H9 (cell line): ENCODE data around the gene CYP2S1. TPM values are rescaled to one million over a fixed set of nuclear protein-coding genes. Genes with fewer than 3 reads are reported as not detected.

Source experiments
- DNase-seq: peaks from one replicate; pipeline ENCODE4 v3.0.0-alpha.2; 2017
- H2AFZ ChIP-seq: one replicate; pipeline ENCODE4 v1.6.1; 2013; ENCODE audit warnings: mild to moderate bottlenecking, low read length, control low read depth, moderate library complexity
- H2AK5ac ChIP-seq: 2 replicates; pipeline ENCODE4 v1.6.1; 2013; ENCODE audit warnings: low read length, control low read depth, mixed read lengths; ENCODE audit not compliant: insufficient read length
- H2BK120ac ChIP-seq: one replicate; pipeline ENCODE4 v1.6.1; 2013; ENCODE audit warnings: low read depth, mild to moderate bottlenecking, low read length, control low read depth, inconsistent platforms; ENCODE audit not compliant: poor library complexity, severe bottlenecking
- H2BK12ac ChIP-seq: 2 replicates; pipeline ENCODE4 v1.6.1; 2013; ENCODE audit warnings: low read length, control low read depth, mixed read lengths, low read depth; ENCODE audit not compliant: insufficient read length
- H2BK15ac ChIP-seq: 2 replicates; pipeline ENCODE4 v1.6.1; 2013; ENCODE audit warnings: low read depth, low read length, control low read depth
- H2BK20ac ChIP-seq: one replicate; pipeline ENCODE4 v1.6.1; 2013; ENCODE audit warnings: low read depth, mild to moderate bottlenecking, low read length, control low read depth, inconsistent platforms; ENCODE audit not compliant: poor library complexity, severe bottlenecking
- H2BK5ac ChIP-seq: 2 replicates; pipeline ENCODE4 v1.6.1; 2013; ENCODE audit warnings: low read length, control low read depth, mixed read lengths; ENCODE audit not compliant: insufficient read length
- H3K14ac ChIP-seq: 2 replicates; pipeline ENCODE4 v1.6.1; 2013; ENCODE audit warnings: low read length, control low read depth; ENCODE audit not compliant: insufficient read depth
- H3K18ac ChIP-seq: 2 replicates; pipeline ENCODE4 v1.6.1; 2013; ENCODE audit warnings: low read depth, mild to moderate bottlenecking, mixed read lengths, low read length, control low read depth; ENCODE audit not compliant: insufficient read length
- H3K23ac ChIP-seq: 2 replicates; pipeline ENCODE4 v1.6.1; 2013; ENCODE audit warnings: low read length, control low read depth, mixed read lengths, low read depth; ENCODE audit not compliant: insufficient read length
- H3K23me2 ChIP-seq: 2 replicates; pipeline ENCODE4 v1.6.1; 2013; ENCODE audit warnings: low read depth, mild to moderate bottlenecking, mixed read lengths, low read length, control low read depth; ENCODE audit not compliant: insufficient read length, poor library complexity, severe bottlenecking
- H3K27ac ChIP-seq: 2 replicates; pipeline ENCODE4 v1.5.1; 2013; ENCODE audit warnings: low read length, control low read depth, mixed read lengths, low read depth; ENCODE audit not compliant: insufficient read length
- H3K27me3 ChIP-seq: 2 replicates; pipeline ENCODE4 v1.6.1; 2013; ENCODE audit warnings: low read length, control low read depth, inconsistent platforms; ENCODE audit not compliant: insufficient read depth
- H3K4ac ChIP-seq: 2 replicates; pipeline ENCODE4 v1.6.1; 2013; ENCODE audit warnings: low read depth, mild to moderate bottlenecking, control low read depth, inconsistent platforms, low read length, moderate library complexity
- H3K4me1 ChIP-seq: 2 replicates; pipeline ENCODE4 v1.6.1; 2013; ENCODE audit warnings: low read length, control low read depth, inconsistent platforms; ENCODE audit not compliant: insufficient read depth
- H3K4me2 ChIP-seq: 2 replicates; pipeline ENCODE4 v1.6.1; 2013; ENCODE audit warnings: low read length, control low read depth, mixed read lengths; ENCODE audit not compliant: insufficient read length, insufficient read depth
- H3K56ac ChIP-seq: 2 replicates; pipeline ENCODE4 v1.6.1; 2013; ENCODE audit warnings: low read depth, mild to moderate bottlenecking, mixed read lengths, low read length, control low read depth; ENCODE audit not compliant: insufficient read length
- H3K79me1 ChIP-seq: 2 replicates; pipeline ENCODE4 v1.6.1; 2013; ENCODE audit warnings: low read depth, mild to moderate bottlenecking, moderate library complexity, low read length, control low read depth, inconsistent platforms; ENCODE audit not compliant: insufficient read depth, poor library complexity, severe bottlenecking
- H3K79me2 ChIP-seq: 2 replicates; pipeline ENCODE4 v1.6.1; 2013; ENCODE audit warnings: low read length, control low read depth, inconsistent platforms; ENCODE audit not compliant: insufficient read depth
- H3K9ac ChIP-seq: 2 replicates; pipeline ENCODE4 v1.6.1; 2013; ENCODE audit warnings: low read length, control low read depth, mixed read lengths; ENCODE audit not compliant: insufficient read length; ENCODE audit errors: extremely low read depth
- H3K9me3 ChIP-seq: one replicate; pipeline ENCODE4 v1.6.1; 2013; ENCODE audit warnings: low read depth, low read length, inconsistent platforms; ENCODE audit not compliant: control insufficient read depth
- H3T11ph ChIP-seq: one replicate; pipeline ENCODE4 v1.6.1; 2013; ENCODE audit warnings: mild to moderate bottlenecking, low read length, control low read depth, inconsistent platforms
- H4K20me1 ChIP-seq: one replicate; pipeline ENCODE4 v1.6.1; 2013; ENCODE audit not compliant: control insufficient read depth, insufficient read length, insufficient read depth
- H4K5ac ChIP-seq: 2 replicates; pipeline ENCODE4 v1.6.1; 2013; ENCODE audit warnings: low read depth, mild to moderate bottlenecking, mixed read lengths, low read length, control low read depth; ENCODE audit not compliant: insufficient read length
- H4K8ac ChIP-seq: replicated peaks from 2 replicates; pipeline ENCODE4 v1.6.1; 2013; ENCODE audit warnings: low read length, control low read depth, mixed read lengths, low read depth; ENCODE audit not compliant: insufficient read length
- H4K91ac ChIP-seq: 2 replicates; pipeline ENCODE4 v1.6.1; 2013; ENCODE audit warnings: low read depth, mild to moderate bottlenecking, moderate library complexity, mixed read lengths, low read length, control low read depth; ENCODE audit not compliant: insufficient read length
- H3K27ac Mint-ChIP-seq, 3 experiments: 2 replicates in 2 of 3; 3 replicates in 1 of 3; pipeline ENCODE4 v1.8.0; 2020 to 2021; ENCODE audit warnings: mixed read lengths in 3 of 3, mild to moderate bottlenecking in 1 of 3, moderate library complexity in 1 of 3
- H3K27me3 Mint-ChIP-seq: 2 replicates; pipeline ENCODE4 v1.8.0; 2021; ENCODE audit warnings: low read depth, mild to moderate bottlenecking, moderate library complexity, mixed read lengths
- H3K36me3 Mint-ChIP-seq, 3 experiments: 2 replicates in 2 of 3; 3 replicates in 1 of 3; pipeline ENCODE4 v1.8.0; 2020 to 2021; ENCODE audit warnings: low read depth in 3 of 3, mixed read lengths in 3 of 3; ENCODE audit not compliant: insufficient read depth in 1 of 3
- H3K4me1 Mint-ChIP-seq, 2 experiments: 2 replicates each; pipeline ENCODE4 v1.8.0; 2020; ENCODE audit warnings: mixed read lengths in 2 of 2
- H3K4me3 Mint-ChIP-seq, 2 experiments: 2 replicates in 1 of 2; 3 replicates in 1 of 2; pipeline ENCODE4 v1.8.0; 2020 to 2021; ENCODE audit warnings: mild to moderate bottlenecking in 2 of 2, mixed read lengths in 2 of 2, moderate library complexity in 1 of 2
- H3K9me3 Mint-ChIP-seq, 2 experiments: 2 replicates in 1 of 2; 3 replicates in 1 of 2; pipeline ENCODE4 v1.8.0; 2020; ENCODE audit warnings: mild to moderate bottlenecking in 2 of 2, mixed read lengths in 2 of 2, moderate library complexity in 1 of 2
- WGBS: extraction: QIAGEN DNeasy Blood & Tissue Kit; methylation state at CpG from one replicate; pipeline ENCODE4 v1.1.7; 2013; ENCODE audit warnings: missing lambda C conversion rate, low lambda C conversion rate, mixed read lengths; ENCODE audit not compliant: insufficient read length; ENCODE audit errors: extremely low coverage; 5-methylcytosine and 5-hydroxymethylcytosine counted together
- total RNA-seq: library from RNA; stranded (reverse); gene quantifications from 2 replicates; pipeline ENCODE4 v1.2.1, GENCODE V29; 2021
- TF ChIP-seq, protein P1 (sequence below): fragments of 200-600 bp; sonication (generic); conservative IDR thresholded peaks from 3 replicates; pipeline ENCODE4 v1.8.0; 2021; ENCODE audit warnings: antibody characterized with exemption, mild to moderate bottlenecking

The CYP2S1 gene
- total RNA-seq, 1 experiment from 2014 or later, result 159 TPM

DNA sequence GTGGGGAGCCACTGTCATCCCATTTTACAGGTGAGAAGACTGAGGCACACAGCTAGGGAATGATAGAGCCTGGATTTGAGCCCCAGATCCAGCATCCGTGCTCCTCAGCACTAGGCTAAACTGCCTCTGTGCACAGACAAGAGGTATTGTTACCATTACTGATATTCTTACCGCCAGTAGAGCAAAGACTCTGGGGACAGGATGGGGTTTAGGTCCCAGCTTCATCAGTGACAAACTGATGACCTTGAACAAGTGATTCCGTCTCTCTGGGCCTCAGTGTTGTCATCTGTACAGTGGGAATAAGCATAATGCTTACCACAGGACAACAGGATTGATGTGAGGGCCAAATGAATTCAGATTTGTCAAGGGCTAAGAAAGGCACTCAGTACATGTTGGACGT, 42.5 kb downstream of the CYP2S1 start:
- Histone ChIP-seq H3K27me3 (no peaks in the 10 kb centered on the region), H2BK20ac (no peak overlapping the region), H3T11ph (no peak overlapping the region), H4K8ac (no peak overlapping the region), H3K4ac (no peak overlapping the region), H3K4me1 (no peaks in the 10 kb centered on the region), H4K91ac (no peak overlapping the region), H3K14ac (no peak overlapping the region), H3K4me2 (no peak overlapping the region), H2BK120ac (no peak overlapping the region), H4K20me1 (no peaks in the 10 kb centered on the region), H3K27ac (no peak overlapping the region), H3K79me1 (no peaks in the 10 kb centered on the region), H2BK12ac (no peak overlapping the region), H3K23ac (no peak overlapping the region), H4K5ac (no peak overlapping the region), H2AK5ac (no peak overlapping the region), H3K18ac (no peak overlapping the region), H3K79me2 (no peaks in the 10 kb centered on the region), H3K9me3 (no peaks in the 10 kb centered on the region), H2AFZ (no peak overlapping the region), H3K56ac (no peak overlapping the region), H3K9ac (no peak overlapping the region), H3K23me2 (no peaks in the 10 kb centered on the region), H2BK5ac (no peak overlapping the region), H2BK15ac (no peak overlapping the region)
- no peak for DNase-seq
- TF ChIP-seq, protein P1, sequence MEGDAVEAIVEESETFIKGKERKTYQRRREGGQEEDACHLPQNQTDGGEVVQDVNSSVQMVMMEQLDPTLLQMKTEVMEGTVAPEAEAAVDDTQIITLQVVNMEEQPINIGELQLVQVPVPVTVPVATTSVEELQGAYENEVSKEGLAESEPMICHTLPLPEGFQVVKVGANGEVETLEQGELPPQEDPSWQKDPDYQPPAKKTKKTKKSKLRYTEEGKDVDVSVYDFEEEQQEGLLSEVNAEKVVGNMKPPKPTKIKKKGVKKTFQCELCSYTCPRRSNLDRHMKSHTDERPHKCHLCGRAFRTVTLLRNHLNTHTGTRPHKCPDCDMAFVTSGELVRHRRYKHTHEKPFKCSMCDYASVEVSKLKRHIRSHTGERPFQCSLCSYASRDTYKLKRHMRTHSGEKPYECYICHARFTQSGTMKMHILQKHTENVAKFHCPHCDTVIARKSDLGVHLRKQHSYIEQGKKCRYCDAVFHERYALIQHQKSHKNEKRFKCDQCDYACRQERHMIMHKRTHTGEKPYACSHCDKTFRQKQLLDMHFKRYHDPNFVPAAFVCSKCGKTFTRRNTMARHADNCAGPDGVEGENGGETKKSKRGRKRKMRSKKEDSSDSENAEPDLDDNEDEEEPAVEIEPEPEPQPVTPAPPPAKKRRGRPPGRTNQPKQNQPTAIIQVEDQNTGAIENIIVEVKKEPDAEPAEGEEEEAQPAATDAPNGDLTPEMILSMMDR, result no peak
- no peak overlapping the region for H3K27ac Mint-ChIP-seq
- no peaks in the 10 kb centered on the region for H3K27me3 Mint-ChIP-seq
- H3K9me3 Mint-ChIP-seq, result no peaks in the 10 kb centered on the region
- H3K4me1 Mint-ChIP-seq, result no peaks in the 10 kb centered on the region
- no peak overlapping the region for H3K4me3 Mint-ChIP-seq
- peaks cover 0 to 28% (median 5%) of the 10 kb centered on the region in 3 experiments for H3K36me3 Mint-ChIP-seq
- WGBS, result no CpG with 5 or more reads among the region's 4 CpGs
